Neural cell (in vitro differentiated cells): ENCODE measurements around the gene C11orf97. TPM values are rescaled to one million over a fixed set of nuclear protein-coding genes. Genes with fewer than 3 reads are reported as not detected.
"Not testable (repeated sequence)": the region's sequence is repeated elsewhere in the genome, so short reads cannot be mapped to it uniquely, and the experiment has no call there.

Experiments used
- H2AFZ ChIP-seq: fragments of 200-600, 300-800 bp; sonication (generic), shearing (Covaris generic); 2 replicates; pipeline ENCODE4 v1.6.0; 2014; ENCODE audit warnings: low read depth, mild to moderate bottlenecking, antibody characterized with exemption, low read length, moderate library complexity
- H3F3A ChIP-seq: fragments of 200-600 bp; shearing (Covaris generic); 2 replicates; pipeline ENCODE4 v1.6.1; 2016; ENCODE audit warnings: mild to moderate bottlenecking, moderate library complexity, mixed read lengths, antibody characterized with exemption, low read length; ENCODE audit not compliant: insufficient read depth, poor library complexity, severe bottlenecking
- H3K27ac ChIP-seq: fragments of 200-600, 300-800 bp; sonication (generic), shearing (Covaris generic); 2 replicates; pipeline ENCODE4 v1.5.1; 2014; ENCODE audit warnings: mild to moderate bottlenecking, low read length, moderate library complexity
- H3K27me3 ChIP-seq: fragments of 300-800, 200-600 bp; sonication (generic), shearing (Covaris generic); 2 replicates; pipeline ENCODE4 v1.6.0; 2014; ENCODE audit warnings: mild to moderate bottlenecking, low read depth, low read length, moderate library complexity; ENCODE audit not compliant: insufficient read depth
- H3K36me3 ChIP-seq: fragments of 300-800, 200-600 bp; sonication (generic), shearing (Covaris generic); 2 replicates; pipeline ENCODE4 v1.5.1; 2014; ENCODE audit warnings: mild to moderate bottlenecking, antibody characterized with exemption, low read length, moderate library complexity; ENCODE audit not compliant: insufficient read depth
- H3K4me2 ChIP-seq: fragments of 300-800, 200-600 bp; sonication (generic), shearing (Covaris generic); 2 replicates; pipeline ENCODE4 v1.6.0; 2014; ENCODE audit warnings: mild to moderate bottlenecking, low read length
- H3K4me3 ChIP-seq: fragments of 300-800, 200-600 bp; sonication (generic), shearing (Covaris generic); 2 replicates; pipeline ENCODE4 v1.5.1; 2014; ENCODE audit warnings: mild to moderate bottlenecking, low read length, moderate library complexity
- H3K79me2 ChIP-seq: fragments of 200-600 bp; shearing (Covaris generic); replicated peaks from 2 replicates; pipeline ENCODE4 v1.6.0; 2014; ENCODE audit warnings: mild to moderate bottlenecking, low read length, moderate library complexity; ENCODE audit not compliant: insufficient read depth
- H3K9ac ChIP-seq: fragments of 300-800, 200-600 bp; sonication (generic), shearing (Covaris generic); 2 replicates; pipeline ENCODE4 v1.6.1; 2016; ENCODE audit warnings: mild to moderate bottlenecking, low read length, mixed read lengths
- H3K9me2 ChIP-seq: fragments of 200-600 bp; shearing (Covaris generic); 2 replicates; pipeline ENCODE4 v1.6.1; 2016; ENCODE audit warnings: mild to moderate bottlenecking, low read length, mixed read lengths; ENCODE audit not compliant: insufficient read depth
- H3K9me3 ChIP-seq: fragments of 200-600, 300-800 bp; sonication (generic), shearing (Covaris generic); 2 replicates; pipeline ENCODE4 v1.6.1; 2016; ENCODE audit warnings: mild to moderate bottlenecking, mixed run types, low read length, moderate library complexity, mixed read lengths
- H4K20me1 ChIP-seq: fragments of 200-600 bp; shearing (Covaris generic); 2 replicates; pipeline ENCODE4 v1.6.1; 2016; ENCODE audit warnings: mild to moderate bottlenecking, mixed run types; ENCODE audit not compliant: insufficient read depth
- EP300 ChIP-seq: fragments of 450-650 bp; conservative IDR thresholded peaks from 2 replicates; pipeline ENCODE4 v1.6.1; 2014; ENCODE audit warnings: antibody characterized with exemption, mild to moderate bottlenecking, moderate library complexity; ENCODE audit not compliant: poor library complexity, severe bottlenecking
- EZH2 ChIP-seq: fragments of 200-600, 300-800 bp; shearing (Covaris generic), sonication (generic); IDR thresholded peaks from 2 replicates; pipeline ENCODE4 v1.6.1; 2014; ENCODE audit warnings: antibody characterized with exemption, low read length, borderline replicate concordance, mild to moderate bottlenecking; ENCODE audit not compliant: insufficient read depth, poor library complexity, severe bottlenecking
- MXI1 ChIP-seq: fragments of 450-650 bp; conservative IDR thresholded peaks from 2 replicates; pipeline ENCODE4 v1.6.1; 2014; ENCODE audit warnings: antibody characterized with exemption, mild to moderate bottlenecking; ENCODE audit not compliant: poor library complexity, severe bottlenecking
- POLR2AphosphoS5 ChIP-seq: IDR thresholded peaks from 2 replicates; pipeline ENCODE4 v1.6.1; 2012
- RAD21 ChIP-seq: fragments of 450-650 bp; conservative IDR thresholded peaks from 2 replicates; pipeline ENCODE4 v1.6.1; 2014; ENCODE audit warnings: antibody characterized with exemption, mild to moderate bottlenecking, moderate library complexity
- SMC3 ChIP-seq: fragments of 450-650 bp; conservative IDR thresholded peaks from 2 replicates; pipeline ENCODE4 v1.6.1; 2014; ENCODE audit warnings: antibody characterized with exemption, mild to moderate bottlenecking, moderate library complexity; ENCODE audit not compliant: poor library complexity
- TAF1 ChIP-seq: IDR thresholded peaks from 2 replicates; pipeline ENCODE4 v1.6.1; 2012; ENCODE audit warnings: low read depth
- polyA plus RNA-seq: library from polyadenylated mRNA; depleted of rRNA; stranded (reverse); fragments of >200 nt; gene quantifications from 2 replicates; pipeline ENCODE4 v1.2.3, GENCODE V29; 2014
- TF ChIP-seq, protein P1 (sequence below): IDR thresholded peaks from 2 replicates; pipeline ENCODE4 v1.6.1; 2012; ENCODE audit warnings: borderline replicate concordance
- TF ChIP-seq, protein P2 (sequence below): fragments of 450-650 bp; IDR thresholded peaks from 2 replicates; pipeline ENCODE4 v1.5.1; 2014; ENCODE audit warnings: antibody characterized with exemption, mild to moderate bottlenecking, moderate library complexity; ENCODE audit not compliant: poor library complexity, severe bottlenecking

The C11orf97 gene
- polyA plus RNA-seq, 1 donor from 2014 or later = 0.47 TPM

DNA sequence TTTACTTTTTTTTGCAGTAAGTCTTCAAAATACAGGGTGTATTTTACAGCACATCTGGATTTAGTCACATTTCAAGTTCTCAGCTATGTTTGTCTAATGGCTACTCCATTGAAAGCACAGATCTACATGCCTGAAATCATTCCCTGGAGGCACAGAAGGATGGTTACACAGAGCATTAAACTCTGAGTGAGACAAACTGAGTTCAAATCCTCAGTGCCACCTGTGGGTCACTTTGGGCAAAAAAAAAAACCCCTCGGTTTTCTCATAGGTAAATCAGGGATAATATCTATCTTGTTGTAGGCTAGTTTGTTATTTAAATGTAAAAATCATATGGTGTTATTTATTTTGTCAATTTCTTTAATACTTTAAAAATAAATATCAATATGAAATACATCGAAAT is 10.7 kb upstream of the C11orf97 start:
- no peak for TF ChIP-seq EP300
- TF ChIP-seq MXI1 = no peak
- no peak for TF ChIP-seq RAD21
- no peak for TF ChIP-seq POLR2AphosphoS5
- TF ChIP-seq SMC3 = no peak
- TF ChIP-seq, protein P1, sequence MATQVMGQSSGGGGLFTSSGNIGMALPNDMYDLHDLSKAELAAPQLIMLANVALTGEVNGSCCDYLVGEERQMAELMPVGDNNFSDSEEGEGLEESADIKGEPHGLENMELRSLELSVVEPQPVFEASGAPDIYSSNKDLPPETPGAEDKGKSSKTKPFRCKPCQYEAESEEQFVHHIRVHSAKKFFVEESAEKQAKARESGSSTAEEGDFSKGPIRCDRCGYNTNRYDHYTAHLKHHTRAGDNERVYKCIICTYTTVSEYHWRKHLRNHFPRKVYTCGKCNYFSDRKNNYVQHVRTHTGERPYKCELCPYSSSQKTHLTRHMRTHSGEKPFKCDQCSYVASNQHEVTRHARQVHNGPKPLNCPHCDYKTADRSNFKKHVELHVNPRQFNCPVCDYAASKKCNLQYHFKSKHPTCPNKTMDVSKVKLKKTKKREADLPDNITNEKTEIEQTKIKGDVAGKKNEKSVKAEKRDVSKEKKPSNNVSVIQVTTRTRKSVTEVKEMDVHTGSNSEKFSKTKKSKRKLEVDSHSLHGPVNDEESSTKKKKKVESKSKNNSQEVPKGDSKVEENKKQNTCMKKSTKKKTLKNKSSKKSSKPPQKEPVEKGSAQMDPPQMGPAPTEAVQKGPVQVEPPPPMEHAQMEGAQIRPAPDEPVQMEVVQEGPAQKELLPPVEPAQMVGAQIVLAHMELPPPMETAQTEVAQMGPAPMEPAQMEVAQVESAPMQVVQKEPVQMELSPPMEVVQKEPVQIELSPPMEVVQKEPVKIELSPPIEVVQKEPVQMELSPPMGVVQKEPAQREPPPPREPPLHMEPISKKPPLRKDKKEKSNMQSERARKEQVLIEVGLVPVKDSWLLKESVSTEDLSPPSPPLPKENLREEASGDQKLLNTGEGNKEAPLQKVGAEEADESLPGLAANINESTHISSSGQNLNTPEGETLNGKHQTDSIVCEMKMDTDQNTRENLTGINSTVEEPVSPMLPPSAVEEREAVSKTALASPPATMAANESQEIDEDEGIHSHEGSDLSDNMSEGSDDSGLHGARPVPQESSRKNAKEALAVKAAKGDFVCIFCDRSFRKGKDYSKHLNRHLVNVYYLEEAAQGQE = no peak
- no peak for TF ChIP-seq EZH2
- H3K4me3 ChIP-seq = no peak overlapping the region
- H2AFZ ChIP-seq = no peak overlapping the region
- no peaks in the 10 kb centered on the region for H3F3A ChIP-seq
- H3K4me2 ChIP-seq = no peak overlapping the region
- H3K9me3 ChIP-seq = no peaks in the 10 kb centered on the region
- no peaks in the 10 kb centered on the region for H3K27me3 ChIP-seq
- no peak overlapping the region for H3K9ac ChIP-seq
- H3K27ac ChIP-seq = no peak overlapping the region
- no peaks in the 10 kb centered on the region for H3K9me2 ChIP-seq
- H3K36me3 ChIP-seq = peaks cover 5% of the 10 kb centered on the region
- no peaks in the 10 kb centered on the region for H4K20me1 ChIP-seq
- H3K79me2 ChIP-seq = no peaks in the 10 kb centered on the region

DNA sequence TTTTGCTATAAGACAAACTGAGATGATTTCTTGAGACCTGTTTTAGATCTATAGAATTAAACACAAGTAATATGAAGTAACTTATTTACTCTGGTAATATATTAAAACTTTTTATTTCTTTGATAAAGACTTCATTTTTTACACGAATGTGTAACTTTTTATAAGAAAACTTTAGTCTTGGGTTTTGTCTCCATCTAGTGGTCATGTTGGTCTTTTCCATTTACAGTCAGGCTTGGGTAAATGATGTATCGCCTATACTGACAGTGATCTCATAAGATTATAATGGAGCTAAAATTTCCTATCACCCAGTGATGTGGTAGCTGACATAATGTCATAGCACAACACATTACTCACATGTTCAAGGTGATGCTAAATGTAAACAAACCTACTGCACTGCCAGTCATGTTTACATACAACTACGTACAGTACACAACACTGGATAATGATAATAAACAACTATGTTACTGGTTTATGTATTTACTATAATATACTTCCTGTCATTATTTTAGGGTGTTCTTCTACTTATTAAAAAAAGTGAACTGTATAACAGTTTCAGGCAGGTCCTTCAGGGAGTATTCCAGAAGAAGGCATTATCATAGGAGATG is 7.5 kb upstream of the C11orf97 start:
- Histone ChIP-seq H3K4me3 (no peak overlapping the region), H2AFZ (no peak overlapping the region), H4K20me1 (no peaks in the 10 kb centered on the region), H3K9me3 (no peaks in the 10 kb centered on the region), H3K27ac (no peak overlapping the region), H3K9ac (no peak overlapping the region), H3K9me2 (no peaks in the 10 kb centered on the region), H3K4me2 (no peak overlapping the region), H3K79me2 (no peaks in the 10 kb centered on the region), H3K27me3 (no peaks in the 10 kb centered on the region), H3F3A (no peaks in the 10 kb centered on the region), H3K36me3 (no peaks in the 10 kb centered on the region)
- no peak for TF ChIP-seq TAF1
- TF ChIP-seq, protein P2, sequence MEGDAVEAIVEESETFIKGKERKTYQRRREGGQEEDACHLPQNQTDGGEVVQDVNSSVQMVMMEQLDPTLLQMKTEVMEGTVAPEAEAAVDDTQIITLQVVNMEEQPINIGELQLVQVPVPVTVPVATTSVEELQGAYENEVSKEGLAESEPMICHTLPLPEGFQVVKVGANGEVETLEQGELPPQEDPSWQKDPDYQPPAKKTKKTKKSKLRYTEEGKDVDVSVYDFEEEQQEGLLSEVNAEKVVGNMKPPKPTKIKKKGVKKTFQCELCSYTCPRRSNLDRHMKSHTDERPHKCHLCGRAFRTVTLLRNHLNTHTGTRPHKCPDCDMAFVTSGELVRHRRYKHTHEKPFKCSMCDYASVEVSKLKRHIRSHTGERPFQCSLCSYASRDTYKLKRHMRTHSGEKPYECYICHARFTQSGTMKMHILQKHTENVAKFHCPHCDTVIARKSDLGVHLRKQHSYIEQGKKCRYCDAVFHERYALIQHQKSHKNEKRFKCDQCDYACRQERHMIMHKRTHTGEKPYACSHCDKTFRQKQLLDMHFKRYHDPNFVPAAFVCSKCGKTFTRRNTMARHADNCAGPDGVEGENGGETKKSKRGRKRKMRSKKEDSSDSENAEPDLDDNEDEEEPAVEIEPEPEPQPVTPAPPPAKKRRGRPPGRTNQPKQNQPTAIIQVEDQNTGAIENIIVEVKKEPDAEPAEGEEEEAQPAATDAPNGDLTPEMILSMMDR = peak; percentile 79
- peak; percentile 84 for TF ChIP-seq SMC3
- no peak for TF ChIP-seq EP300
- no peak for TF ChIP-seq EZH2
- peak; percentile 82 for TF ChIP-seq RAD21
- TF ChIP-seq, protein P1 = no peak
- peak; percentile 22 for TF ChIP-seq POLR2AphosphoS5
- no peak for TF ChIP-seq MXI1

DNA sequence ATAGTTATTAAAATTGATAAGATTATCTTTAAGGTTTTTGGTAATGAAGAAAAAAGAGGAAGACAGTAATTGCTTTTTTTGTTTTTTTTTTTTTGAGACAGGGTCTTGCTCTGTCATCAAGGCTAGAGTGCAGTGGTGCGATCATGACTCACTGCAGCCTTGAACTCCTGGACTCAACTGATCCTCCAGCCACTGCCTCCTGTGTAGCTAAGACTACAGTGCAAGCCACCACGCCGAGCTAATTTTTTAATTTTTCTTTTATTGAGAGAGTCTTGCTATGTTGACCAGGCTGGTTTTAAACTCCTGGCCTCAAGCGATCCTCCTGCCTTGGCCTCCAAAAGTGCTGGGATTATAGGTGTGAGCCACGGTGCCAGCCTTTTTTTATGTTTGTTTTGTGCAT is 5.7 kb upstream of the C11orf97 start:
- H3K4me2 ChIP-seq, H3F3A ChIP-seq, H3K9me3 ChIP-seq, H4K20me1 ChIP-seq, H3K27ac ChIP-seq, H3K27me3 ChIP-seq, H3K36me3 ChIP-seq, H3K9me2 ChIP-seq, H3K79me2 ChIP-seq, H3K9ac ChIP-seq, H3K4me3 ChIP-seq, H2AFZ ChIP-seq: not testable (repeated sequence)
